Coronary artery (tissue), 2 donors: ENCODE data around the gene SYNJ2.
A peak's percentile ranks its signal among the peaks of the same experiment; 100 is the strongest.

Experiments
- DNase-seq: peaks from one replicate; pipeline ENCODE4 v3.0.0-alpha.2; 2017; ENCODE audit warnings: low spot score
- H3K27ac ChIP-seq, 2 donors: fragments of 200-600 bp; sonication (generic); one replicate each; pipeline ENCODE4 v1.5.1; 2016 to 2019
- H3K4me3 ChIP-seq: fragments of 200-600 bp; sonication (generic); 2 replicates; pipeline ENCODE4 v1.5.1; 2016; ENCODE audit warnings: mild to moderate bottlenecking, moderate library complexity
- CTCF ChIP-seq: fragments of 200-600 bp; sonication (generic); IDR thresholded peaks from one replicate; pipeline ENCODE4 v1.5.1; 2019; ENCODE audit warnings: antibody characterized with exemption

SYNJ2 gene

GRCh38 chr6:157988700-157989063, 7.0 kb downstream of the SYNJ2 start:
- H3K27ac ChIP-seq = no peak overlapping the region
- DNase-seq = no peak
- TF ChIP-seq CTCF = no peak
- H3K4me3 ChIP-seq = no peak overlapping the region

GRCh38 chr6:157989541-157990289, 8.1 kb downstream of the SYNJ2 start:
- Histone ChIP-seq H3K4me3 (peak overlapping the region; percentile 50), H3K27ac (peak overlapping the region; percentile 43 to 63)
- DNase-seq = no peak
- TF ChIP-seq CTCF = no peak

GRCh38 chr6:157990321-157991066, 8.8 kb downstream of the SYNJ2 start:
- DNase-seq = peak; percentile 55
- TF ChIP-seq CTCF = no peak
- peak overlapping the region; percentile 43 to 63 for H3K27ac ChIP-seq
- H3K4me3 ChIP-seq = peak overlapping the region; percentile 50

- no peak for DNase-seq
- no peak overlapping the region for H3K27ac ChIP-seq
- H3K4me3 ChIP-seq = no peak overlapping the region
- TF ChIP-seq CTCF = no peak
These were observed 9.4 kb downstream of the SYNJ2 start for GRCh38 chr6:157991067-157991432.

GRCh38 chr6:157993076-157993475, 11.4 kb downstream of the SYNJ2 start:
- H3K27ac ChIP-seq = no peak overlapping the region
- DNase-seq = no peak
- no peak for TF ChIP-seq CTCF

GRCh38 chr6:157994125-157994795, 12.6 kb downstream of the SYNJ2 start:
- DNase-seq = peak; percentile 50
- H3K4me3 ChIP-seq = no peak overlapping the region
- no peak for TF ChIP-seq CTCF
- no peak overlapping the region for H3K27ac ChIP-seq

More at GRCh38 chr6:157993076-157993475, 11.4 kb downstream of the SYNJ2 start:
- H3K4me3 ChIP-seq = no peak overlapping the region
